Ovary (tissue), 3 donors: ENCODE measurements around the gene NR4A1.

Experiments
- EP300 ChIP-seq: sonication (generic); formaldehyde crosslinking; IDR thresholded peaks from one replicate; pipeline ENCODE4 v1.6.1; 2017; ENCODE audit warnings: antibody characterized with exemption
- POLR2A ChIP-seq: fragments of 450-650 bp; IDR thresholded peaks from one replicate; pipeline ENCODE4 v1.6.1; 2017; ENCODE audit warnings: antibody characterized with exemption, mild to moderate bottlenecking, moderate library complexity
- TF ChIP-seq, protein P1 (sequence below), 3 donors: fragments of 450-650 bp in 2 of 3; fragments of 200-600 bp in 1 of 3; IDR thresholded peaks; one replicate each; pipeline versions ENCODE4 v1.5.1 to v1.8.0; 2016 to 2022; ENCODE audit warnings: antibody characterized with exemption in 3 of 3, mild to moderate bottlenecking in 1 of 3
- donor health status: DM: no; HTN: no; CAD: no.

DNA sequence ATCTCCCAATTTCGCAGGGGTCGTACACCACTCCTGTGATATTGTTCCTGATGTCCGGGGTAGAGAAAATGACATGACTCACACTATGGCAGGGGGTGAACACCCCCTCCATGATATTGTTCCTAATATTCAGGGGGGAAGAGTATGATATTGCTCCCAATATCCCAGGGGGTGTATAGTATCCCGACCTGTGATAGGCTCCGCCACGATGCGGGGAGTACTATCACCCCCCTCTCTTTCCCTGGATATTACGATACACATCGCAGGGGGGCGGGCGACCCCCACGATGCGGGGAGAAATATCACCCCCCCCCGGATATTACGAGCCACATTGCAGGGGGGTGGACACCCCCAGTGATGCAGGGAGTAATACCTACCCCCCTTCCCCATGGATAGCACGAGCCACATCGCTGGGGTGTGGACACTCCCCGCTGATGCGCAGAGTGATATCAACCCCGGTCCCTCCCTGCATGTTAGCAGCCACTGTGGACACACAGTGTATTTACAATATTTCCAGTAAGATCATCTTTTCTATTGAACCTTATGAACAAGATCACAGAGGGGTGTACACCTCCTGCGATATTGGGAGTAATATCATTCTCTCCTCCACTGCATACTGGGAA lies 45.9 kb downstream of the NR4A1 start:
- no peak for TF ChIP-seq POLR2A
- TF ChIP-seq, protein P1, sequence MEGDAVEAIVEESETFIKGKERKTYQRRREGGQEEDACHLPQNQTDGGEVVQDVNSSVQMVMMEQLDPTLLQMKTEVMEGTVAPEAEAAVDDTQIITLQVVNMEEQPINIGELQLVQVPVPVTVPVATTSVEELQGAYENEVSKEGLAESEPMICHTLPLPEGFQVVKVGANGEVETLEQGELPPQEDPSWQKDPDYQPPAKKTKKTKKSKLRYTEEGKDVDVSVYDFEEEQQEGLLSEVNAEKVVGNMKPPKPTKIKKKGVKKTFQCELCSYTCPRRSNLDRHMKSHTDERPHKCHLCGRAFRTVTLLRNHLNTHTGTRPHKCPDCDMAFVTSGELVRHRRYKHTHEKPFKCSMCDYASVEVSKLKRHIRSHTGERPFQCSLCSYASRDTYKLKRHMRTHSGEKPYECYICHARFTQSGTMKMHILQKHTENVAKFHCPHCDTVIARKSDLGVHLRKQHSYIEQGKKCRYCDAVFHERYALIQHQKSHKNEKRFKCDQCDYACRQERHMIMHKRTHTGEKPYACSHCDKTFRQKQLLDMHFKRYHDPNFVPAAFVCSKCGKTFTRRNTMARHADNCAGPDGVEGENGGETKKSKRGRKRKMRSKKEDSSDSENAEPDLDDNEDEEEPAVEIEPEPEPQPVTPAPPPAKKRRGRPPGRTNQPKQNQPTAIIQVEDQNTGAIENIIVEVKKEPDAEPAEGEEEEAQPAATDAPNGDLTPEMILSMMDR (IDR thresholded peaks at IDR 0.05), result no peak
- TF ChIP-seq EP300, result no peak
